CD4-positive, alpha-beta T cell treated with Interleukin-2 at 100 ng/mL for 4 hours (primary cell): ENCODE data around the gene GBP7.
"Not testable (repeated sequence)": the region's sequence is repeated elsewhere in the genome, so short reads cannot be mapped to it uniquely, and the experiment has no call there.

Source experiments
- DNase-seq: peaks from one replicate; pipeline ENCODE4 v3.0.0-alpha.2; 2020; ENCODE audit warnings: low spot score

Gene GBP7

DNA sequence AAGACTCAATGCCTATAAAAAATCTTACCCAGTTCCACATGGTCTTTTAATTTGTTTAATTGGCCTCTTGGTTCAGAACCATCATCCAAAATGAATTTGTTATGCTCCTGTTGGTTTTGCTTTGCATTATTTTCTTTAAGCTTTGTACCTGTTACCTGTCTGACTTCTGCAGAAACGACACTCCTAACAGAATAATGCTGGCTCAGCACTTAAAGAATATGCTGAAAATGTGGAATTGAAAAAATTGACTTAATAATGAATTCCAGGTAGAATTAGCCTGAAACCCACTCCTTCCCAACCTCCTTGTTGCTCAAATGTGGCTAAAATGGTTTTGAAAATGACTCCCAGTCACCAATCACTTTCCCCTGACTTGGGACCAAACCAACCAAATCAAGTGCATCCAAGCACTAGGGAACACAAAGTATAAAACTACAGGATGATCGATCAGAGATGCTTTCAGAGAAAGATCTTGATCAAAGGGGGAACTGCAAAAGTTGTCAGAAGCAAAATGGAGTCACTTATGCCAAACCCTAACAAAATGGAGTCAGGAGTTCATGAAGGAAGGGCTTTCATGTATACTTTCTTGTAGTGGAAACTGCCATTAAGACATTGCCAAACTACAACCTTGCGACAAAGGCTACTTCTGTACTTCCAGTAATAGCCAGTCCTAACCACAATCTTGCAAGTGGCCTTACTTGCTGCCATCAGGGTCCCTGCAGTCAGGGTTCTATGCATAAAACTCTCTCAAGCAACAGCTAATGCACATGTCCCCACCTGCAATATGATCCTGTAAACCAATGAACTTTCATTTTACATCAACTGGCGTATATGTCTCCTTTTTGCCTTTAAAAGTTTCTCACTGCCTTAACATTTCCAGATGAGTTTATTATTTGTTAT lies 5.4 kb downstream of the GBP7 start:
- no peak for DNase-seq

GRCh38 chr1:89169166-89169565 lies 6.6 kb downstream of the GBP7 start:
- DNase-seq: no peak

DNA sequence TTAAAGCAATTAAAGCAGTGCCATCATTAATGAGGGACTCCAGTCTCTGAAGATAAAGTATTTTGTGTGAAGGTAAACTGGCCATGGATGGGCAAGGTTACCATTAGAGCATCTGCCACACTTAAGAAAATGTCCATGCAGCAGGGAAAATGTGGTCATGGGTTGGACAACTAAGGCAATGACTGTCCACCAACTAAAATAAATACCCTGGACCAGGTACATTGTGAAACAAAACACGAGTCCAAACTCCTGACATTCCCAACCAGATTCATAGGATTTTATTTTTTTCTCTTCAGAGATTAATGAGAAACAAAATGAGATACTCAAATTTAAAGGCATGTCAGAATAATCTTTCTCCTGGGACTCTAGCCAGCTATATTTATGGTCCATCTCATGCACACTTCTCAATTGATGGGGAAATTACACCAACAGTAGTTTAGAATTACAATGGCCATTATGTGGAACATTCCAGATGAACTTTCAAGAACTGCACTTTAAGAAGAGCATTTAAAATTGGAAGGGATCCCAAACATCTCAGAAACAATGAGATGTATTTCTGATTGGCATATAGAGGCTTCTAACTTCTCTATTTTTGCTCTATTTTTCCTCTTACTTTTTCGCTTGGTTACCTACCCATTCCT lies 8.1 kb downstream of the GBP7 start:
- DNase-seq: no peak

GRCh38 chr1:89166705-89167104 lies 9.1 kb downstream of the GBP7 start:
- no peak for DNase-seq

DNA sequence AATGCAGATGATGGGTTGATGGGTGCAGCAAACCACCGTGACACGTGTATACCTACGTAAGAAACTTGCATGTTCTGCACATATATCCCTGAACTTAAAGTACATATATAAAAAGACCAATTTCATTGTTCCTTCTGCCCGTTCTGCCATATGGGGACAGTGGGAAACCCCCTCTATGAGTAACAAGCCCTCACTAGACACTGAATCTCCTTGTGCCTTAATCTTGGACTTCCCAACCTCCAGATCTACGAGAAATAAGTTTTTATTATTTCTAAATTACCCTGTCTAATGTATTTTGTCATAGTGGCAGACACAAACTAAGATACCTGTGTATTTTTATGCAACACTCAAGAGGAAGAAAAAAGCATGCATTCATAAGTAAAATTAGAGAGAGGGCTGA lies 10.0 kb downstream of the GBP7 start:
- DNase-seq: no peak

DNA sequence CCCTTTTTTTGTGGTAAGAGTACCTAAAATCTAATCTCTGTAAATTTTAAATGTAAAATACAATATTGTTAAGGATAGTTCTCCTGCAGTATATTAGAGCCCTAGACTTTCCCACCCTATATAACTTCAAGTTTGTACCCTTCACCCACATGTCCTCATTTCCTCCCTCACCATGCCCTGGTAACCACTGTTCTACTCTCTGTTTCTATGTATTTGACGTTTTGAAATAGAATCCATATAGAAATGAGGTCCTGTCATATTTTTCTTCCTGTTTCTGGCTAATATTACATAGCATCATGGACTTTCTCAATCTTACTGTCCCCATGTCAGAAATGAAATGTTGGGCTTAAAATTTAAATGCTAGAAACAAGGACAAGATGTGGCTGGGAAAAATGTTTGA lies 24.8 kb downstream of the GBP7 start:
- DNase-seq: no peak

- DNase-seq: no peak
These were observed 25.8 kb downstream of the GBP7 start for GRCh38 chr1:89149976-89150375.

- no peak for DNase-seq
These were observed 26.6 kb downstream of the GBP7 start for GRCh38 chr1:89149229-89149628.

- no peak for DNase-seq
These were observed 27.8 kb downstream of the GBP7 start for GRCh38 chr1:89147678-89148658.

- DNase-seq: no peak
These were observed 29.1 kb downstream of the GBP7 start for GRCh38 chr1:89146721-89147120.

GRCh38 chr1:89143484-89143883 lies 32.3 kb downstream of the GBP7 start:
- DNase-seq: no peak

DNA sequence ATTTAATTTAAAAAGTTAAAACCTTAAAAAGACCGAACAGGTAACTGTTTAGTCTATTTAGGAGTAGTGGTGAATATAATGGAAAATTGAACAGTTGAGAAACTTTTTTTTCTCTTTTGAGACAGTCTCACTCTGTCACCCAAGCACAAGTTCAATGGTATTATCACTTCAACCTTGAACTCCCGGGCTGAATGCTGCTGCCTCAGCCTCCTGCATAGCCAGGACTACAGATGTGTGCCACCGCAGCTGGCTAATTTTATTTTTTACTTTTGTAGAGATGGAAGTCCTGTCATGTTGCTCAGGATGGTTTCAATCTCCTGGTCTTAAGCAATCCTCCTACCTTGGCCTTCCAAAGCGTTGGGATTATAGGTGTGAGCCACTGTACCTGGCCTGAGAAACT lies 33.6 kb downstream of the GBP7 start:
- DNase-seq: no peak

DNA sequence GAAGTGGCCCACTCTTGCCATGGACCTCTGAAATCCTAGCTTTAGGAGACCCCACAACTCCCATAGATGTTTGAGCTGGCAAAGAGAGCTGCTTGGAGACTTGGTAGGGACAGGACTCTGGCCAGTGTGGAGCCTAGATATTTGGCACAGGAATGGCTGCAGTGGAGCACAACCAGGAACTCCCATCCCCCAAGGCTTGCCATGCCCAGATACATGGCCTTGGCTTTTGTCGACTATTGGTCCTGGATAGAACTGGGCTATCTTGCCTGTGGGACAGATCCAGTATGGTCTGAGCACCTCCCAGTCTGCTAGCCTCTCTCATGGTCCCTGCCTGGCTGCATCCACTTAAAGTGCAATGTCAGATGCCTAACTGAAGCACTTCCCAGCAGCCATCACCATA lies 42.1 kb downstream of the GBP7 start:
- DNase-seq: no peak

GRCh38 chr1:89130716-89131115 lies 45.1 kb downstream of the GBP7 start:
- DNase-seq: no peak

DNA sequence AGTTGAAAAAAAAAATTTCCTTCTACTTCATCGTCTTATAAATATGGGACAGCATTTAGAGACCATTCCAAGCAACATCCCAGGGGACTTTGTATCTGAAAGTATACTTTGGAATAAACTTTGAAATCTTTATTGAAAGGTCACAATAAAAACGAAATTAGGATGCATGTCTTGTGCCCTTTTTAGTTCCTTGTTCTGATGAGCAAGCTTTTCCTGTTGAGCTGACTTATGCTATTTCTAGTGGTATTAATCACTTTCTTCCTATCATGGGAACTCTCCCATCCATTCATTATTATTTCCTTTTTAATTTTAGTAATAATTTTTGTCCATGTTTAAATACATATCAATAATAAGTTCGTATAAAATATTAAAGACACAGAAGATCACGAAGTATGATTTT lies 45.9 kb downstream of the GBP7 start:
- DNase-seq: no peak

DNA sequence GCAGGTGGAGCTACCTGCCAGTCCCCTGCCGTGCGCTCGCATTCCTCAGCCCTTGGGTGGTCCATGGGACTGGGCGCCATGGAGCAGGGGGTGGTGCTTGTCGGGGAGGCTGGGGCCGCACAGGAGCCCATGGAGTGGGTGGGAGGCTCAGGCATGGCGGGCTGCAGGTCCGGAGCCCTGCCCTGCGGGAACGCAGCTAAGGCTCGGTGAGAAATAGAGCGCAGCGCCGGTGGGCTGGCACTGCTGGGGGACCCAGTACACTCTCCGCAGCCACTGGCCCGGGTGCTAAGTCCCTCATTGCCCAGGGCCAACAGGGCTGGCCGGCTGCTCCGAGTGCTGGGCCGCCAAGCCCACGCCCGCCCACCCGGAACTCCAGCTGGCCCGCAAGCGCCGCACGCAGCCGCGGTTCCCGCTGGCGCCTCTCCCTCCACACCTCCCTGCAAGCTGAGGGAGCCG lies 47.8 kb downstream of the GBP7 start:
- not testable (repeated sequence) for DNase-seq

DNA sequence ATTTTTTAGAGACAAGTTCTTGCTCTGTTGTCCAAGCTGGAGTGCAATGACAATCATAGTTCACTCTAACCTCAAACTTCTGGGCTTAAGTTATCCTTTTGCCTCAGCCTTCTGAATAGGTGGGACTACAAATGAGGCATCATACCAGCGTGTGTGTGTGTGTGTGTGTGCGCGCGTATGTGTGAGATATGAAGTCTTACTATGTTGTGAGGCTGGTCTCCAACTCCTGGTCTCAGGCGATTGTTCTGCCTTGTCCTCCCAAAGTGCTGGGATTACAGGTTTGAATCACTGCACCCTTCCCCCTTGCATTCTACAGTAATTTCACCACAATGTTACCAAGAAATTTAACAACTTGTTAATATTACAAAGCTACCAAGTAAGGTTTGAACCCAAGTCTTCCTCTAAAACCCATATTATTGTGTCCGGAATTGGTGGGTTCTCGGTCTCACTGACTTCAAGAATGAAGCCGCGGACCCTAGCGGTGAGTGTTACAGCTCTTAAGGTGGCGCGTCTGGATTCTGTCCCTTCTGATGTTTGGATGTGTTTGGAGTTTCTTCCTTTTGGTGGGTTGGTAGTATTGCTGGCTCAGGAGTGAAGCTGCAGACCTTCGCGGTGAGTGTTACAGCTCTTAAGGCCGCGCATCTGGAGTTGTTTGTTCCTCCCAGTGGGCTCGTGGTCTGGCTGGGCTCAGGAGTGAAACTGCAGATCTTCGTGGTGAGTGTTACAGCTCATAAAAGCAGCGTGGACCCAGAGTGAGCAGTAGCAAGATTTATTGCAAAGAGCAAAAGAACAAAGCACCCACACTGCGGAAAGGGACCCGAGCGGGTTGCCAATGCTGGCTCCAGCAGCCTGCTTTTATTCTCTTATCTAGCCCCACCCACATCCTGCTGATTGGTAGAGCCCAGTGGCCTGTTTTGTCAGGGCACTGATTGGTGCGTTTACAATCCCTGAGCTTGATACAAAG lies 48.9 kb downstream of the GBP7 start:
- peak; percentile 85 for DNase-seq

GRCh38 chr1:89125913-89126580 lies 49.8 kb downstream of the GBP7 start, which contains the start of gene GBP2:
Gene GBP2 (minus strand): TSS chr1:89126114. CDS start chr1:89121966, 4,148 bp downstream.
- peak; percentile 77 for DNase-seq

DNA sequence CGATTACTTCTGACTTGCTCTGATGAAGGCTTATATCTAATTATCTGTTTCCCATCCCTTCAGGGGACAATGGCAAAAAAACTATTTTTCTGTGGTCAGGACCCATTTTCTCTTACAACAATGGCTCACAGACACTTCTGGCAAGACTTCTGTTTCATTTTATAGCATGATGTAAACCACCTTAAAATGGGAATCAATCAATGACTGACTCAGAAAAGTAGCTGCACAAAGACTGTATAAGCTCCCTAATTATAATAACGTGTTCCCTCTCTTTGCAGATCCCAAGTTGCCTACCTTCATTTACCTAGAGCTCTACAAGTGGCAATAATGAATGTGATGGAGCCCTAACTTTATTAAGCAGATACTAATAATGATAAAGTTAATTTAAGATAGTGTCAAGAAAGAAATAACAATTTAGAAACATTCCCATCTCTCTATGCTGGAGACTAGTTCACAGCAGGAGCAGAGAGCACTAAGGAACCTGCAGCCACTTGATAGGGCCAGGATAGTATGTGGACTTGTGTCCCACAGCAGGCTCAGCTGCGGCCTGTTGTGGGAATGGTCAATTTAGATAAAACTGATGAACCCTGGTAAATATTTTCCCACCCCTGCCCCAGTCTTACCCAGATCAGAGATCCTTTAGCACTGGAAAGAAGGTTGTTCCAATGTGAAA lies 50.4 kb downstream of the GBP7 start:
- peak; percentile 17 for DNase-seq

- no peak for DNase-seq
These were observed 54.2 kb downstream of the GBP7 start for GRCh38 chr1:89121641-89122040.
